Neural cell (in vitro differentiated cells): Measurements from ENCODE around the gene PARP16.

ENCODE experiments used
- EP300 ChIP-seq: fragments of 450-650 bp; conservative IDR thresholded peaks from 2 replicates; pipeline ENCODE4 v1.6.1; 2014; ENCODE audit warnings: antibody characterized with exemption, mild to moderate bottlenecking, moderate library complexity; ENCODE audit not compliant: poor library complexity, severe bottlenecking
- EZH2 ChIP-seq: fragments of 200-600, 300-800 bp; shearing (Covaris generic), sonication (generic); IDR thresholded peaks from 2 replicates; pipeline ENCODE4 v1.6.1; 2014; ENCODE audit warnings: antibody characterized with exemption, low read length, borderline replicate concordance, mild to moderate bottlenecking; ENCODE audit not compliant: insufficient read depth, poor library complexity, severe bottlenecking
- POLR2AphosphoS5 ChIP-seq: IDR thresholded peaks from 2 replicates; pipeline ENCODE4 v1.6.1; 2012
- RAD21 ChIP-seq: fragments of 450-650 bp; conservative IDR thresholded peaks from 2 replicates; pipeline ENCODE4 v1.6.1; 2014; ENCODE audit warnings: antibody characterized with exemption, mild to moderate bottlenecking, moderate library complexity
- SMC3 ChIP-seq: fragments of 450-650 bp; conservative IDR thresholded peaks from 2 replicates; pipeline ENCODE4 v1.6.1; 2014; ENCODE audit warnings: antibody characterized with exemption, mild to moderate bottlenecking, moderate library complexity; ENCODE audit not compliant: poor library complexity
- TAF1 ChIP-seq: IDR thresholded peaks from 2 replicates; pipeline ENCODE4 v1.6.1; 2012; ENCODE audit warnings: low read depth
- TF ChIP-seq, protein P1 (sequence below): fragments of 450-650 bp; IDR thresholded peaks from 2 replicates; pipeline ENCODE4 v1.5.1; 2014; ENCODE audit warnings: antibody characterized with exemption, mild to moderate bottlenecking, moderate library complexity; ENCODE audit not compliant: poor library complexity, severe bottlenecking
- TF ChIP-seq, protein P2 (sequence below): IDR thresholded peaks from 2 replicates; pipeline ENCODE4 v1.6.1; 2012; ENCODE audit warnings: borderline replicate concordance

DNA sequence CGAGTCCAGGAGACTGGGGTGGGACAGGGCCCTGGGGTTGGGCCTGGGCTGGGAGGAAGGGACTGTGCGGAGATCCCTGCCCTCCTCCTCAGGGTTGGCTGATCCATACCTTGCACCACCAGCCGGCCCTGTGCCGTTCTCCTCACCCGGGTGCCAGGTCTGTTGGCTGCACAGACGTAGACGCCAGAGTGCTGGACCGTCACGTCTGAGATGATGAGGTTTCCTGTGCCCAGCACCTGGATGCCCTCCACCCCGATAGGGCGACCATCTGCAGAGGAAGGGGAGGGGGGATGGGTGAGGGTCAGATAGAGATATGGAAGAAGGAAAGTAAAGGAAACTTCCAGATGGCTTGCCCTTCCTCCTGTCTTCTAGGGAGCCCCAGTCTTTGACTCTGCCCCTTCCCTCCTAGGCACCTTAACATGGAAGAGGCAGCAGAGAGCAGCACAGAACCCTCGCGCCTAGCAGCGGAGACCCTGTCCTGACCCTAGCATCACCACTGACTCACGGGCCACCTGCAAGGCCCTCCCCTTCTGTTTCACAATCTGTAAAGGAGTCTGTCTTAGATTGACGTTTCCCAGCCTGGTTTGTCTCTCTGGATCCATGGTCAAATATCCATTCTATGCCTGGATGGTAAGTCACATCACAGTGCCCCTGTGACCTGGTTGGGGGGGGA lies 46.6 kb upstream of the PARP16 start:
- TF ChIP-seq, protein P1, sequence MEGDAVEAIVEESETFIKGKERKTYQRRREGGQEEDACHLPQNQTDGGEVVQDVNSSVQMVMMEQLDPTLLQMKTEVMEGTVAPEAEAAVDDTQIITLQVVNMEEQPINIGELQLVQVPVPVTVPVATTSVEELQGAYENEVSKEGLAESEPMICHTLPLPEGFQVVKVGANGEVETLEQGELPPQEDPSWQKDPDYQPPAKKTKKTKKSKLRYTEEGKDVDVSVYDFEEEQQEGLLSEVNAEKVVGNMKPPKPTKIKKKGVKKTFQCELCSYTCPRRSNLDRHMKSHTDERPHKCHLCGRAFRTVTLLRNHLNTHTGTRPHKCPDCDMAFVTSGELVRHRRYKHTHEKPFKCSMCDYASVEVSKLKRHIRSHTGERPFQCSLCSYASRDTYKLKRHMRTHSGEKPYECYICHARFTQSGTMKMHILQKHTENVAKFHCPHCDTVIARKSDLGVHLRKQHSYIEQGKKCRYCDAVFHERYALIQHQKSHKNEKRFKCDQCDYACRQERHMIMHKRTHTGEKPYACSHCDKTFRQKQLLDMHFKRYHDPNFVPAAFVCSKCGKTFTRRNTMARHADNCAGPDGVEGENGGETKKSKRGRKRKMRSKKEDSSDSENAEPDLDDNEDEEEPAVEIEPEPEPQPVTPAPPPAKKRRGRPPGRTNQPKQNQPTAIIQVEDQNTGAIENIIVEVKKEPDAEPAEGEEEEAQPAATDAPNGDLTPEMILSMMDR = no peak
- TF ChIP-seq EZH2 = no peak
- no peak for TF ChIP-seq POLR2AphosphoS5
- TF ChIP-seq EP300 = no peak
- TF ChIP-seq TAF1 = no peak
- TF ChIP-seq, protein P2, sequence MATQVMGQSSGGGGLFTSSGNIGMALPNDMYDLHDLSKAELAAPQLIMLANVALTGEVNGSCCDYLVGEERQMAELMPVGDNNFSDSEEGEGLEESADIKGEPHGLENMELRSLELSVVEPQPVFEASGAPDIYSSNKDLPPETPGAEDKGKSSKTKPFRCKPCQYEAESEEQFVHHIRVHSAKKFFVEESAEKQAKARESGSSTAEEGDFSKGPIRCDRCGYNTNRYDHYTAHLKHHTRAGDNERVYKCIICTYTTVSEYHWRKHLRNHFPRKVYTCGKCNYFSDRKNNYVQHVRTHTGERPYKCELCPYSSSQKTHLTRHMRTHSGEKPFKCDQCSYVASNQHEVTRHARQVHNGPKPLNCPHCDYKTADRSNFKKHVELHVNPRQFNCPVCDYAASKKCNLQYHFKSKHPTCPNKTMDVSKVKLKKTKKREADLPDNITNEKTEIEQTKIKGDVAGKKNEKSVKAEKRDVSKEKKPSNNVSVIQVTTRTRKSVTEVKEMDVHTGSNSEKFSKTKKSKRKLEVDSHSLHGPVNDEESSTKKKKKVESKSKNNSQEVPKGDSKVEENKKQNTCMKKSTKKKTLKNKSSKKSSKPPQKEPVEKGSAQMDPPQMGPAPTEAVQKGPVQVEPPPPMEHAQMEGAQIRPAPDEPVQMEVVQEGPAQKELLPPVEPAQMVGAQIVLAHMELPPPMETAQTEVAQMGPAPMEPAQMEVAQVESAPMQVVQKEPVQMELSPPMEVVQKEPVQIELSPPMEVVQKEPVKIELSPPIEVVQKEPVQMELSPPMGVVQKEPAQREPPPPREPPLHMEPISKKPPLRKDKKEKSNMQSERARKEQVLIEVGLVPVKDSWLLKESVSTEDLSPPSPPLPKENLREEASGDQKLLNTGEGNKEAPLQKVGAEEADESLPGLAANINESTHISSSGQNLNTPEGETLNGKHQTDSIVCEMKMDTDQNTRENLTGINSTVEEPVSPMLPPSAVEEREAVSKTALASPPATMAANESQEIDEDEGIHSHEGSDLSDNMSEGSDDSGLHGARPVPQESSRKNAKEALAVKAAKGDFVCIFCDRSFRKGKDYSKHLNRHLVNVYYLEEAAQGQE = no peak
- TF ChIP-seq RAD21 = no peak
- no peak for TF ChIP-seq SMC3
